Retina (tissue), 1 donor: ENCODE data around the gene KDM6B.
"Not testable (repeated sequence)": the region's sequence is repeated elsewhere in the genome, so short reads cannot be mapped to it uniquely, and the experiment has no call there.

Experiments used
- DNase-seq: peaks from one replicate; pipeline ENCODE4 v3.0.0-alpha.2; 2016

KDM6B gene

DNA sequence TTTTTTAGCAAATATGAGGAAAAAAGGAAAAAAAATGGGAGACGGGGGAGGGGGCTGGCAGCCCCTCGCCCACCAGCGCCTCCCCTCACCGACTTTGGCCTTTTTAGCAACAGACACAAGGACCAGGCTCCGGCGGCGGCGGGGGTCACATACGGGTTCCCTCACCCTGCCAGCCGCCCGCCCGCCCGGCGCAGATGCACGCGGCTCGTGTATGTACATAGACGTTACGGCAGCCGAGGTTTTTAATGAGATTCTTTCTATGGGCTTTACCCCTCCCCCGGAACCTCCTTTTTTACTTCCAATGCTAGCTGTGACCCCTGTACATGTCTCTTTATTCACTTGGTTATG lies 19.6 kb downstream of the KDM6B start:
- DNase-seq = no peak

DNA sequence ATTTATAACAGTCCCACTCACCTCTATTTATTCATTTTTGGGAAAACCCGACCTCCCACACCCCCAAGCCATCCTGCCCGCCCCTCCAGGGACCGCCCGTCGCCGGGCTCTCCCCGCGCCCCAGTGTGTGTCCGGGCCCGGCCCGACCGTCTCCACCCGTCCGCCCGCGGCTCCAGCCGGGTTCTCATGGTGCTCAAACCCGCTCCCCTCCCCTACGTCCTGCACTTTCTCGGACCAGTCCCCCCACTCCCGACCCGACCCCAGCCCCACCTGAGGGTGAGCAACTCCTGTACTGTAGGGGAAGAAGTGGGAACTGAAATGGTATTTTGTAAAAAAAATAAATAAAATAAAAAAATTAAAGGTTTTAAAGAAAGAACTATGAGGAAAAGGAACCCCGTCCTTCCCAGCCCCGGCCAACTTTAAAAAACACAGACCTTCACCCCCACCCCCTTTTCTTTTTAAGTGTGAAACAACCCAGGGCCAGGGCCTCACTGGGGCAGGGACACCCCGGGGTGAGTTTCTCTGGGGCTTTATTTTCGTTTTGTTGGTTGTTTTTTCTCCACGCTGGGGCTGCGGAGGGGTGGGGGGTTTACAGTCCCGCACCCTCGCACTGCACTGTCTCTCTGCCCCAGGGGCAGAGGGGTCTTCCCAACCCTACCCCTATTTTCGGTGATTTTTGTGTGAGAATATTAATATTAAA lies 20.2 kb downstream of the KDM6B start:
- no peak for DNase-seq

DNA sequence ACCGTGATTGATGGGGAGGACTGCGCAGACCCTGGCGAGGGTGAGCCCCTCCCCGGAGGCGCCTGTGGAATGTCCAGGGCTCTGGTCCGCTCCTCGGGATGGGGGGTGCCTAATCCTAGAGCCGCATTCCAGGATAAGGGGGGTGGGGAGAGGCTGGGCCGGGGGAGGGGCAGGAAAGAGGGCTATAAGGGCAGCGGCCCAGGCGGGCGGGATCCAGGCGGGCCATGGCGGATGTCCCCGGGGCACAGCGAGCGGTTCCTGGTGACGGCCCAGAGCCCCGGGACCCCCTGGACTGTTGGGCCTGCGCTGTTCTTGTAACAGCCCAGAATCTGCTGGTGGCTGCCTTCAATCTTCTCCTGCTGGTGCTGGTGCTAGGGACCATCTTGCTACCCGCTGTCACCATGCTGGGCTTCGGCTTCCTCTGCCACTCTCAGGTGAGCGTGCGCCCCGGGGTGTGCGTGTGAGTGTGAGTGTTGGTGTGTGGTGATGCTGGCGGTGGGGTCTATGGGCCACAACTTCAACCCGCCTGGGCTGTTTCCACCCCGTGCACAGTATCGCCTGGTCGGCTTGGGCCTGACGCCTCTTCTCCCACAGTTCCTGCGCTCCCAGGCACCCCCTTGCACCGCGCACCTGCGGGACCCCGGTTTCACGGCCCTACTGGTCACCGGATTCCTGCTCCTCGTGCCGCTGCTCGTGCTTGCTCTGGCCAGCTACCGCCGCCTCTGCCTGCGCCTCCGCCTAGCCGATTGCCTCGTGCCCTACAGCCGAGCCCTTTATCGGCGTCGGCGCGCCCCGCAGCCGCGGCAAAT lies 21.0 kb downstream of the KDM6B start, which contains the start of gene TMEM88:
TSS of gene TMEM88 (plus strand) at position 216 of the 809 bp plus-strand sequence. CDS start at position 225, 9 bp downstream.
- DNase-seq = peak; percentile 57

DNA sequence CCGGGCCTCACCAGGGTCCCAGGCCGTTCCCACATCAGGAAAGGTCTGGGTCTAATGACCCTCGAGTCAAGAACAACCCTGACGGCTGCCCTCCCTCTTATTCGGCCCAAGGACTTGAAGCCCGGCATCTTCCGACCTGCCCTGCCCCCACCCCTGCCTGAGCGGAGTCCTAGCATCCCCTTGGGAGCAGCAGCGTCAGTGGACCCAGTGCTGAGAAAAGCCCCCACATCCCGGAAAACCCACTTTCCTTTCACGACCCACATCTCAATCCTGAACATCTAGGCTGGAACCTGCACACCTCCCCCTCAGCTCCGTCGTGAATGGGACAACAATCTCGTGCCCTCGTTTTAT lies 21.6 kb downstream of the KDM6B start:
- peak; percentile 76 for DNase-seq

DNA sequence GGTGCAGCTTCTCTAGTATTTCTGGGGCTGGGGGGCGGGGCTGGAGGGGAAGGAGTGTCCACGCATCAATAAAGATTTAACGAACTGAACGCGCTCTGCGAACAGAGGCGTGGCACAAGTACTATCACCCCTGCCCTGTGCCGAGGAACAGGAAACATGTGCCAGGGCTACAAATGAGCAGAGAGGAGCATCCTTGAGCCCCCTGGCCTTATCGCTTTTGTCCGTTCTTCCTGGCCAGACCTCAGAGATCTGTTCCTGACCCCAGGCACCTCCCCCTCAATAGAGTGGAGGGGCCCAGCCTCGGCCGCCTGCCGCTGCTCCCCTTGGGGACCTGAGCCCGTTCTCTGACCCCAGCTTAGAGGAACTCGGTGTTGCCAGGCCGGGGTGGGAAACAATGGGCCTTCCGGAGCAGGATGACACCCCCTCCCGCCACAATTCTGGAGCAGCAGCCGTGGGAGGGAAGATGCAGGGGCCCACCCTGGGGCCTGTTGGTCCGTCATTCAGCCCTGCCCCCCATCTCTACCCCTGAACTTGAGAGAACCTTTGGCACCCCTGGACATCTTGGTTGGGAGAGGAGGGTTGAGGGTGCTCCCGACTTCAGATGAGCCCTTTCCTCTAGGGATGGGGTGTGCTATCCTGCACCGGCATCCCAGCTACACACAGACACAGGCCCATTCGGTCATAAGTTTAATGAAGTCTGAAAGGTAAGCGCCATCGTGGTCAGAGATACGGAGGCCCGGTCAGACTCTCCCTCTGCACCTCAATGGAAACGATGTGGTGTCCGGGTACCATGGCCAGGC lies 22.2 kb downstream of the KDM6B start:
- DNase-seq = peak; percentile 73

DNA sequence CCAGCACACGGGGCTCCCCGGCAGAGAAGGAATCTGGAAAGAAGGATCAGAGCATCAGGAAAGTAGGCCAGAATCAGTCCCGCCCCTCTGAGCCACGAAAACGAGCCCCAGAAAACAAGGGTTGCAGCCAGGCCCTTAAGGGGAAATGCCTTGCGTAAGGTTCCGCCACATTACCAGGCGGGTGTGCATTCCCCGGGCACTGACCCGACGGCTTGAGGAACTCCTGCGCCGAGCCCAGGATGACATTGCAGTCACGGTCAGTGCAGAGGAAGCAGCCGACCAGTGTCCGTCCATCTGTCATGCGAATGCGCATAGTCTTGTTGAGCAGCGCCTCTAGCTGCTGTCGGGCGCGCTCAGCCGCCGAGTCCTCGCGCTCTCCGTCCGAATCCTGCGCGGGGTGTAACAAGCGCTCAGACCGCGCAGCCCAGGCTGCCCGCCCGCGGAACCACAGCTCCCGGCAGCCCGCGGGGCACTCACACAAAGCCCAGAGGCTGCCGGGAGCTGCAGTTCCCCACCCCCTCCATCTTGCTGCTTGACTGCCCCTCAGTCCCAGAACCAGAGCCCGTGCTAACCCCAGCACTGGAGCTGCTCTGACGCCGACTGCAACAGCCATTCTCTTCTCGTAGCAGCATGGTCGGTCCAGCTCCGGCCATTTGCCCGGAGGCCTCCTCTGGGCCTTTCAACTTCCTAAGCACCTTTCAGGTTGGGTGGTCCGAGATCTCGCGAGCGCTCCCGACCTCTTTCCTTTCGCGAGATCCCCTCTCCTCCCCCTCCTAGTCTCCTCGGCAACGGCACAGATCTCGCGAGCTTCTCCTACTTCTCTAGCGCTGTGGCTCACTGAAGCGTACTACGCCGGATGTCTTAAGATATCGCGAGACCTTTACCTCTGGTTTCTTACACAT lies 23.0 kb downstream of the KDM6B start, which contains the start of gene NAA38:
TSS of gene NAA38 (minus strand) at position 749 of the 902 bp plus-strand sequence. CDS start at position 653, 96 bp downstream.
- peak; percentile 100 for DNase-seq

DNA sequence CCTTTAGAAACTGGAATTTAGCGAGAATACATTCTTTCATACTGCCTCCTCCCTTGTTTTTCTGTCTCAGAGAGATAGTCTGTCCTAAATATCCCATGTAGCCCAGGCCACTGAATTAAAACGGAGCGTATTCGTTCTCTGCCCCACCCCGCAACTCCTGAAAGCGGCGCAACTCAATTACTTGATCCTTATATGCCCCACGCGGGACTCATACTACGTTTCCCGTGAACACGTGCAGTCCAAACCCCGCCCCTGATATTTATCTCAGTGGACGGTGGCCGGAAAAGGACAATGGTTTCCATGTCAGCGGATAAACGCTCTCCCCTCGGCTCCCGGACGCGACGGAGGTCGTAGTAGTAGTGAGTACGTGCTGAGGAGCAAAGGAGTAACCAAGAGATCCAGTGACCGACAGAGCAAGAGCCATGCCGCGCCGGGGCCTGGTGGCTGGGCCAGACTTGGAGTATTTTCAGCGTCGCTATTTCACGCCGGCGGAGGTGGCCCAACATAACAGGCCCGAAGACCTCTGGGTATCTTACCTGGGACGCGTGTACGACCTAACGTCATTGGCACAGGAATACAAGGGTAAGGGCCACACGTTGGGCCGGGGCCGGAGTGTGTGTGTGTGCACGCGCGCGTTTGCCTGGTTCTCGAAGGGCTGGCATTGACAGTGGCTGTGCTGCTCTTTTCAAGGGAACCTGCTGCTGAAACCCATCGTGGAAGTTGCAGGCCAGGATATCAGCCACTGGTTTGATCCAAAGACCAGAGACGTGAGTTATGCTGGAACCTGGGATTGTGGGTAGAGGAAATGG lies 23.9 kb downstream of the KDM6B start, which contains the start of gene CYB5D1:
TSS of gene CYB5D1 (plus strand) at position 291 of the 809 bp plus-strand sequence. CDS start at position 423, 132 bp downstream.
- peak; percentile 98 for DNase-seq

DNA sequence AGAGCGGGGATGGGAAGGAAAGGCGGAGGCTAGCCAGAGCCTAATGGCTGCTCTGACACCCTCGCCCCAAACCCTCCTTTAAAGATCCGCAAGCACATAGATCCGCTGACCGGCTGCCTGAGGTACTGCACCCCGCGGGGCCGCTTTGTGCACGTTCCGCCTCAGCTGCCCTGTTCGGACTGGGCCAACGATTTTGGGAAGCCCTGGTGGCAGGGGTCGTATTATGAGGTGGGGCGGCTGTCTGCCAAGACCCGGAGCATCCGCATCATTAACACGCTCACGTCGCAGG lies 24.4 kb downstream of the KDM6B start:
- no peak for DNase-seq

DNA sequence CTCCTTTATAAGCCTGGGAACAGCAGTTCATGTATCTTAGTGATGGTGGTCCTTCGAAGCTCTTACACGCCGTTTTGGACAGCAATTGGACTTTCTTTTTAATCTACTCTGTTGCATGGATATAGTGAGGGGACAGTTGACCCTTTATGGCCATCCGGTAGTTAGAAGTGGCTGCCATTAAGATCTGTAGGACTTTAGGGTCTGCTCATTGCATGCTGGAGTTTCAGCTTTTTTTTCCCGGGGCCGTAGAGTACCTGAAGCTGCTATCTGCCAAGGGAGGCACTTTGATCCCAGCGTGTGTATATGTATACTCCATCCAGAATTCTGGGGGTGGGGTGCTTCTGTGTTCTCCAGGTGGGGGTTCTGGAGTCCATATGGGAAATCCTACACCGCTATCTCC lies 25.0 kb downstream of the KDM6B start:
- no peak for DNase-seq

DNA sequence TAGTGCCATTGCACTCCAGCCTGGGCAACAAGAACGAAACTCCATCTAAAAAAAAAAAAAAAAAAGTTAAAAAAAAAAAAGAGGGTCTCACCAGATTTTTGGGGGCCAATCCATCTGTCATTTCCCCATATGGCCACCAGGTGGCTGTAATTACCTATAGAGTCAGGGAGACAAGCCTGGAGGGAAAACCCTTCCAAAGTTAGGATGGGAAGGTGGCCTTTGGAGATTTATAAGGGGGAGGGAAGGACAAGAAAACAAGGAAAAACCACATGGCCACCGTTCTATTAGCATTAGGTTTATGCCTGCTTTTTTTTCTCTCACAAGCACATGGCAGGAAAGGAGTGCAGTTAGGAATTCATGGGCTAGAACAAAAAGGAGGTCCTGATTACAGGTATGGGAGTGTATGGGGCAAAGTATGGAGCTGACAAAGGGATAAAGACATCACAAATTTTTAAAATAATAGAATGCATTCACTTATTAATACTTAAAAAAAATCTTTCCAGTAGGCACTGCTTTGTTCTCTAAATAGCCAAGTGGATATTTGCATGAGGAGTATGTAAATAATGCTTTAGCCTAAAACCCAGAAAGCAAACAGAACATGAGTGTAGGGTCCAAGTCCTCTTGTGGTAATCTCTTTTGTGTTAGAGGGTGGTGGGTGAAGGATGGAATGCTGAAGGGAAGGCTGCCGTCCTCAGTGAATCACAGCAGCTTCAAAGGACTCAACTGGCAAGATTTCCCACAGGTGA lies 28.8 kb downstream of the KDM6B start:
- DNase-seq = no peak

DNA sequence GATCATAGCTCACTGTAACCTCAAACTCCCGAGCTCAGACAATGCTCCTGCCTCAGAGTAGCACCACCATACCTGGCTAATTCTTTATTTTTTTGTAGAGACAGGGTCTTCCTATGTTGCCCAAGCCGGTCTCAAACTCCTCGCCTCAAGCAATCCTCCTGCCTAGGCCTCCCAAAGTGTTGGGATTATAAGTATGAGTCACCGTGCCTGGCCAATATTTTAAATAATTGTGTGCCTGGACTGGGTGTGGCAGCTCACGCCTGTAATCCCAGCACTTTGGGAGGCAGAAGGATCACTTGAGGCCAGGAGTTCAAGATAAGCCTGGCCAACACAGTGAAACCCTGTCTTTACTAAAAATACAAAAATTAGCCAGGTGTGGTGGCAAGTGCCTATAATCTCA lies 30.4 kb downstream of the KDM6B start:
- DNase-seq = not testable (repeated sequence)

DNA sequence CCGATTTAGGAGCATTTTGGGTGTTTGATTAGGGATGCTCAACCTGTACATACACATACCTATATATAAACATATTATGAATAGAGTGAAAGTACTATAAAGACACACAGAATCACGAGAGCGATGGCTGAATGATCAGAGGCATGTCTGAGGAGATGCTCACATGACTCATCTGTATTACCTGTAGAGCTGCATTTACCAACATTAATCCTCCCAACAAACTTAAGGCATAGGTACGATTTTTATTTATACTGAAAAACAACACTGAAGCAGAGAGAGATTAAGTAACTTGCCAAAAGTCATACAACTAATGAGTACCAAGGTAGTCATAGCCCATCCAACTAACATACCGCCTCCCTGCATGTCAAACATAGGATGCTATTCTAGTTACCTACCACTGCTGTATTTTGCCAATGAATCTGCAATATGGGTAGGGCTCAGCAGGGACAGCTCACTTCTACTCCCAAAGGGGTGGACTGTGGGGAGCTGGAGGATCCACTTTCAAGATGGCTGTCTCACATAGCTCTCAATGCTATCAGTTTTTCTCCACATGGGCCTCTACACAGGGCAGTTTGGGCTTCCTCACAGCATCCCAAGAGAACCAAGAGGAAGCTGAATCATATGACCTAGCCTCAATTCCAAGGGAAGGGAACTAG lies 31.1 kb downstream of the KDM6B start:
- no peak for DNase-seq

DNA sequence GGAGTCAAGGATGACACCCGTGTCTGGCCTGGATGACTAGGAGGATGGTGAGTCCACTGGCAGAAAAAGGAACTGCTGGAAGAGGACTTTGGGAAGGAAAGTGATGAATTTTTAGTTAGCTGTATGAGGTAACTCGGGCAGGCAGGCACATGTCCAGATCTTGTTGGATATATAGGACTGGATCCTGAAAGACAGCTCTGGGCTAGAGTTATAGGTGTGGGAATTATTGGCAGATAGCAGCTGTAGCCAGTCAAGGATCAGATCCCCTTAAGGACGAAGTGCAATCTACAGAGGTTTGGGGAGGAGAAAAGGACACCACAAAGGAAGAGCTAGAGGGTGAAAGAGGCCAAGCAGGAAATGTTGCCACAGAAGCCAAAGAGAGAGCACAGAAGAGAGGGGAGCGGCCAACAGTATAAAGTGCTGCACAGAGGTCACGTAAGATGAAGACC lies 33.9 kb downstream of the KDM6B start:
- no peak for DNase-seq

DNA sequence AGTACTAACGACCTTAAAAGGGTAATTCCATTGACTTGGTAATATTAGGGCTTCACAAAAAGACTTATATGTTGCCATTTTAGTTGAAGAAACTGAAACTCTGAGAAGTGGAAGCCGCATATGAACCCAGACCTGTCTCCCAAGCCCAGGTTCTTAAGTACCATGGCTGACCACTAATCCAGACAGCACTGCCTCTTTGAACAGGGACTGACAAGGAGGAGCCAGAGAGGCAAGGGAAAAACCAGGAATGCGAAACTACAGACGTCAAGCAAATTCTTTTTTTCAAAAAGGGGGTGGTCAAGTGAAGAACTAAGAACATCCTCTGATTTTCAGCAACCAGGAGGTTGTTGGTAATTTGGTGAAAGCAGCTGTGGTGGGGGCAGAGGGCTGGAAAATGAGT lies 39.0 kb downstream of the KDM6B start:
- no peak for DNase-seq

DNA sequence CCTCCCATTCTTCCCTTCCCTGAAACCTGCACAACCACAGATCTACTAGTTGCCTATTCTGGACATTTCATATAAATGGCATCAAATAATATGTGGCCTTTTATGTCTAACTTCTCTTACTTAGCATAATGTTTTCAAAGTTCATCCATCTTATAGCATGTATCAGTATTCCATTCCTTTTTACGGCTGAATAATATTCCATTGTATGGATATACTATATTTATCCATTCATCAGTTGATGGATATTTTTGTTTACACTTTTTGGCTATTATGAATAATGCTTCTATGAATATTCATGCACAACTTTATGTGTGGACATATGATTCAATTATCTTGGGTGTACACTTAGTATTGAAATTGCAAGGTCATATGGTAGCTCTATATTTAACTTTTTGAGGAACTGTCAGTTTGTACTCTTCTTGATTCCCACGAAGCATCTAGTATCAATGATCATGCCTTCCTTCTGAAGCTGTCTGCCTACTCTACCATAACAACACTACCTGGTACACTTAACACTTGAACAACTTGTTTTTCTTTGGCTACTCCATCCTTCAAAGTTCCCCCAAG lies 41.9 kb downstream of the KDM6B start:
- no peak for DNase-seq

DNA sequence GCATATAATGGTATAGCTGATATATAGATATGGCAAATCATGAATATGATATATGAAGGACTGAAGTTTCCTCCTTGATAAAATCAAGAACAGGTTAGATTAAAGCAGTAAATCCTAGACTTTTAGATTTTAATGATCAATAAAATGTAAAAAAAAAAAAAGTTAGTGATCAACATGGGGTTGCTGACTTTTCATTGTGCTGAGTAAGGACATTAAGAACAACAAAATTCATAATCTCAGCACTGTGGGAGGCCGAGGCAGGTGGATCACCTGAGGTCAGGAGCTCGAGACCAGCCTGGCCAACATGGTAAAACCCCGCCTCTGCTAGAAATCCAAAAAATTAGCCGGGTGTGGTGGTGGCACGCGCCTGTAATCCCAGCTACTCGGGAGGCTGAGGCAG lies 44.2 kb downstream of the KDM6B start:
- no peak for DNase-seq

DNA sequence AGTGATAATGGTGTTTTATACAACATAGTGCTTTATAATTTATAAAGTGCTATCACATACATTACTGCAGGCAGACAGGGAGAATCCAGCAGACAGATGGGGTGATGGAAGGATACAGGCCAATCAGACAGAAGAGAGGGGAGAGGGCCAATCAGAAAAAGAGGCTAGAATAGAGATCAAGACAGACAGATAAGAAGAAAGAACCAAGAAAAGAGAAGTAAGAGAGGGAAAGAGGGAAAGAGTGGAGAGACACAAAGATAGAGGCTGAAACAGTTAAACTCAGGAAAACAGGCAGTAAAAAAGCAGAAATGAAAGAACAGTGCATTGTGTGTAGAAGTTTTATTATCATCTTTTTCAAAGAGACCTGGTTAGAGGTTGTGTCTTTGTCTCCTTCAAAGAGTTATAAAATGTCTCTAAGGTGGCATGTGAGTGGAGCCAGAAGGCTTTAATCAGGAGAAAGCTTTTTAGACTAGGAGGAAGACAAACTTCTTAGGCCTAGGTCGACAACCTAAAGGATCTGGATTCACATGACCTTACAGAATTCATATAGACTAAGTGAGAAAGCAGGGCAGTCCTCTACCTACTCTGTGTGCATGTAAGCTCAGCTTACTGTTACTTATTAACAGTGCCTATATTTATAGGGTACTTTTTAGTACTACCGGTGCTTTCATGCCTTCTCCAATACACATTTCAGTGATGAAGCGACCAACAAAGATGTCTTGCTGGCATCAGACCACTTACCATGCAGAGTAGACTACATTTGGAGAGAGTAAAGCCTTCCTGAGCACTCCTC lies 46.3 kb downstream of the KDM6B start:
- no peak for DNase-seq

DNA sequence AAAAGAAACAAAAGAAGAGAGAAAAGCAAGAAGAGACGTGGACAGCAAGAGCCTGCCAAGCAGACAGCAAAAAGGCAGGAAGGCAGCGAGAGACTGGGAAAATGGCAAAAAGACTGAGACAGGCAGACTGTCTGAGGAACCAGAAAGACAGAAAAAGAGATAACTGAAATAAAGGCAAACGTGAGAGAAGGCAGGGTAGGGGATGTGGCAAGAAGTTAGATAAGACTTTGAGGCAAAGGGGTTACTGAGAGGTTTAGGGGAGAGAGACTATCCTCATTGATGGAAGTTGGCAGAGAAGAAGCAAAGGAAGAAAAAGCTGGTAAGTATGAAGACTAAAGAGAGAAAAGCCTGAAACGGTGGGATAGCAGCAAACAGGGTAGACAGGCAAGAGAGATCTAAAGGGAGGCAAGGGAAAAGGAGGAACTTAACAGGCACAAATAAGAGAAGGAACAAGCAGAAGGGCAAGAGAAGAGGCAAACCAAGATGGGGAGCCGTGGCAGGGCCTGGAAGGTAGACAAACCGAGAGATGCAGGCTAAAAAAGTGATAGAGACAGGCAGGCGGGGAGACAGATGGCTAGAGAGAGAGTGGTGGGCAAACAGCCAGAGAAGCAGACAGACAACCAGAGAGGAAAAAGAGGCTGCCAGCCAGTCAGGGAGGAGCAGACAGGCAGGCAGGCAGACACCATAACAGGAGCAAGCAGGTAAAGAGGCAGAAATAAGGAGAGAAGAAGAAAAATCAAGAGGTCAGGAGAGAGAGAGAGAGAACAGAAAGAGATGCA lies 47.4 kb downstream of the KDM6B start:
- no peak for DNase-seq
